HG03039 (cell line): ENCODE data around the gene ZNF511.
"Not testable (repeated sequence)": the region's sequence is repeated elsewhere in the genome, so short reads cannot be mapped to it uniquely, and the experiment has no call there.

Source experiments
- ATAC-seq: cut with Tn5 transposase; IDR thresholded peaks from one replicate; pipeline ENCODE4 v1.9.1; 2021; ENCODE audit warnings: mild to moderate bottlenecking, moderate library complexity; ENCODE audit not compliant: unreplicated experiment

The ZNF511 gene

GRCh38 chr10:133313192-133313591, 4.5 kb downstream of the ZNF511 start:
- ATAC-seq: no peak

GRCh38 chr10:133314911-133315310, 6.2 kb downstream of the ZNF511 start:
- ATAC-seq: no peak

GRCh38 chr10:133315847-133316246, 7.1 kb downstream of the ZNF511 start:
- ATAC-seq: no peak

- no peak for ATAC-seq
Measured at GRCh38 chr10:133316266-133316665, 7.6 kb downstream of the ZNF511 start.

GRCh38 chr10:133316732-133317131, 8.0 kb downstream of the ZNF511 start:
- ATAC-seq: no peak

- ATAC-seq: no peak
Measured at GRCh38 chr10:133318494-133319127, 9.9 kb downstream of the ZNF511 start.

GRCh38 chr10:133320852-133321422, 12.2 kb downstream of the ZNF511 start:
- not testable (repeated sequence) for ATAC-seq

GRCh38 chr10:133322064-133322709, 13.5 kb downstream of the ZNF511 start:
- ATAC-seq: not testable (repeated sequence)

- no peak for ATAC-seq
Measured at GRCh38 chr10:133324198-133324792, 15.6 kb downstream of the ZNF511 start.

- ATAC-seq: no peak
Measured at GRCh38 chr10:133324857-133325260, 16.1 kb downstream of the ZNF511 start.

- no peak for ATAC-seq
Measured at GRCh38 chr10:133325440-133326222, 16.9 kb downstream of the ZNF511 start.

- no peak for ATAC-seq
Measured at GRCh38 chr10:133326223-133326551, 17.5 kb downstream of the ZNF511 start.

- ATAC-seq: no peak
Measured at GRCh38 chr10:133326745-133327650, 18.3 kb downstream of the ZNF511 start.

- ATAC-seq: no peak
Measured at GRCh38 chr10:133327651-133328357, 19.1 kb downstream of the ZNF511 start.

GRCh38 chr10:133328358-133329343, 19.9 kb downstream of the ZNF511 start:
- ATAC-seq: no peak

- ATAC-seq: no peak
Measured at GRCh38 chr10:133329491-133330202, 20.9 kb downstream of the ZNF511 start.

GRCh38 chr10:133332936-133333699, 24.4 kb downstream of the ZNF511 start:
- no peak for ATAC-seq
